K562 (cell line): ENCODE measurements around the gene DENND1A. TPM values are rescaled to one million over a fixed set of nuclear protein-coding genes. Genes with fewer than 3 reads are reported as not detected.
A peak's percentile ranks its signal among the peaks of the same experiment; 100 is the strongest.

Experiments used
- ATAC-seq: fragments of 200-7000 bp; cut with Tn5 transposase; 3 replicates; pipeline ENCODE4 v1.9.1; 2020; ENCODE audit warnings: moderate library complexity
- BruUV-seq: library from RNA; stranded (reverse); fragments of 400-500 nt; replicated peaks from 2 replicates; lab custom pipeline; 2021; lab: Mats Ljungman, UMichigan
- CTCF ChIA-PET: fragments of 300-600 bp; formaldehyde crosslinking; extraction: SDS; loops from one replicate; lab custom pipeline; 2021; ENCODE audit warnings: low intra/inter-chr PET ratio; lab: Yijun Ruan, JAX
- POLR2A ChIA-PET: fragments of 300-600, 350-650 bp; sonication (Branson Sonifier 250); formaldehyde crosslinking; extraction: SDS; loops from one replicate; lab custom pipeline; 2021; ENCODE audit warnings: antibody characterized with exemption, inconsistent platforms; lab: Yijun Ruan, JAX
- DNase-seq, 4 experiments: peaks; one replicate each; pipeline versions ENCODE4 v3.0.0 to v3.0.0-alpha.2; 2011 to 2018; ENCODE audit warnings: low spot score in 3 of 4, mixed read lengths in 3 of 4; ENCODE audit errors: extremely low read depth in 1 of 4
- FAIRE-seq: peaks from 2 replicates; lab custom pipeline; 2011; peaks lifted over from hg19 to GRCh38; lab: Jason Lieb, UNC
- H2AFZ ChIP-seq: 2 replicates; pipeline ENCODE4 v1.6.0; 2011; ENCODE audit warnings: low read depth, low read length, control low read depth, inconsistent platforms
- H3K27ac ChIP-seq: fragments of 200-600 bp; 3 replicates; pipeline ENCODE4 v1.8.0; 2011; ENCODE audit warnings: low read depth, mild to moderate bottlenecking, control low read depth, inconsistent platforms, low read length, moderate library complexity, mixed read lengths; ENCODE audit errors: extremely low read depth
- H3K27me3 ChIP-seq, 2 experiments: fragments of 300-600 bp in 1 of 2; 2 replicates in 1 of 2; 3 replicates in 1 of 2; pipeline versions ENCODE4 v1.6.0 to v1.8.0; 2011; ENCODE audit warnings: inconsistent platforms in 2 of 2, low read length in 2 of 2, mild to moderate bottlenecking in 1 of 2, mixed read lengths in 1 of 2, moderate library complexity in 1 of 2; ENCODE audit not compliant: control insufficient read depth in 2 of 2, insufficient read depth in 2 of 2
- H3K36me3 ChIP-seq: fragments of 300-600 bp; 3 replicates; pipeline ENCODE4 v1.8.0; 2011; ENCODE audit warnings: mild to moderate bottlenecking, low read length, inconsistent platforms; ENCODE audit not compliant: control insufficient read depth, insufficient read depth
- H3K4me1 ChIP-seq, 2 experiments: fragments of 200-600 bp in 1 of 2; replicated peaks in 1 of 2; 2 replicates in 1 of 2; 3 replicates in 1 of 2; pipeline versions ENCODE4 v1.5.1 to v1.8.0; 2011; ENCODE audit warnings: inconsistent platforms in 2 of 2, low read length in 2 of 2, mild to moderate bottlenecking in 1 of 2, mixed read lengths in 1 of 2, moderate library complexity in 1 of 2; ENCODE audit not compliant: control insufficient read depth in 2 of 2, insufficient read depth in 2 of 2
- H3K4me2 ChIP-seq: 2 replicates; pipeline ENCODE4 v1.6.1; 2011; ENCODE audit warnings: low read length, control low read depth, inconsistent platforms, mixed read lengths; ENCODE audit not compliant: insufficient read depth
- H3K4me3 ChIP-seq: fragments of 200-600 bp; sonication (generic), shearing (Covaris generic); 2 replicates; pipeline ENCODE4 v1.5.1; 2016; ENCODE audit warnings: control low read depth, inconsistent platforms
- H3K79me2 ChIP-seq: fragments of 200-600 bp; 3 replicates; pipeline ENCODE4 v1.8.0; 2011; ENCODE audit warnings: low read length, inconsistent platforms; ENCODE audit not compliant: control insufficient read depth, insufficient read depth
- H3K9ac ChIP-seq, 2 experiments: 2 replicates each; pipeline versions ENCODE4 v1.6.0 to v1.6.1; 2011; ENCODE audit warnings: low read depth in 2 of 2, low read length in 2 of 2, control low read depth in 1 of 2, inconsistent platforms in 1 of 2, mild to moderate bottlenecking in 1 of 2, mixed read lengths in 1 of 2; ENCODE audit not compliant: insufficient read depth in 1 of 2
- H3K9me1 ChIP-seq: one replicate; pipeline ENCODE4 v1.6.0; 2011; ENCODE audit warnings: inconsistent platforms, mild to moderate bottlenecking, low read length, moderate library complexity; ENCODE audit not compliant: control insufficient read depth, insufficient read depth
- H3K9me3 ChIP-seq: replicated peaks from 2 replicates; pipeline ENCODE4 v1.5.1; 2011; ENCODE audit warnings: low read depth, low read length, inconsistent platforms; ENCODE audit not compliant: control insufficient read depth, insufficient read depth
- H4K20me1 ChIP-seq: replicated peaks from 2 replicates; pipeline ENCODE4 v1.6.1; 2011; ENCODE audit warnings: low read length, inconsistent platforms, mixed read lengths; ENCODE audit not compliant: control insufficient read depth, insufficient read depth
- HNRNPLL ChIP-seq: fragments of 200-400 bp; formaldehyde crosslinking; IDR thresholded peaks from 2 replicates; pipeline ENCODE4 v1.6.1; 2017; ENCODE audit warnings: low read length, low read depth, mild to moderate bottlenecking; ENCODE audit not compliant: poor library complexity, severe bottlenecking
- MEIS2 ChIP-seq: fragments of 450-650 bp; IDR thresholded peaks from 2 replicates; pipeline ENCODE4 v1.6.1; 2014; ENCODE audit warnings: mild to moderate bottlenecking; ENCODE audit not compliant: partially characterized antibody
- MTA2 ChIP-seq: fragments of 450-650 bp; IDR thresholded peaks from 2 replicates; pipeline ENCODE4 v1.6.1; 2016; ENCODE audit warnings: low read depth
- NR2C1 ChIP-seq, 2 experiments: fragments of 450-650 bp; IDR thresholded peaks; 2 replicates each; pipeline ENCODE4 v1.6.1; 2017; ENCODE audit warnings: mild to moderate bottlenecking in 2 of 2, antibody characterized with exemption in 1 of 2, inconsistent platforms in 1 of 2, missing compliant biosample characterization in 1 of 2, missing genetic modification characterization in 1 of 2
- WGBS: fragments of 100-300 bp; shearing (Covaris generic); methylation state at CpG from one replicate; pipeline ENCODE4 v1.1.6; 2016; ENCODE audit warnings: low coverage, mixed read lengths; ENCODE audit not compliant: insufficient coverage; ENCODE audit errors: missing lambda C conversion rate; 5-methylcytosine and 5-hydroxymethylcytosine counted together
- in situ Hi-C: fragments of 300-500 bp; cut with MboI; formaldehyde crosslinking; loops from 4 replicates; pipeline ENCODE4 v1.15.0; 2018; ENCODE audit warnings: inconsistent platforms, mixed read lengths
- intact Hi-C: fragments of 100-400 bp; cut with micrococcal nuclease; formaldehyde crosslinking; loops from 2 replicates; pipeline ENCODE4 v1.14.2; 2022
- polyA plus RNA-seq, 8 experiments: library from polyadenylated mRNA; depleted of rRNA in 4 of 8; stranded (reverse) in 5 of 8; unstranded in 3 of 8; fragments of >200 nt; fragmentation: Nextera tagmentation in 2 of 8; fragmentation: Illumina TruSeq in 1 of 8; extraction: Ambion mirVana in 2 of 8; extraction: Trizol in 1 of 8; gene quantifications; 2 replicates each; pipeline versions ENCODE4 v1.2.1 to v1.2.3, GENCODE V29; 2011 to 2014; ENCODE audit warnings: inconsistent platforms in 1 of 8, missing spikeins in 1 of 8
- total RNA-seq, 7 experiments: library from RNA; depleted of rRNA in 6 of 7; stranded (reverse); fragments of >200 nt in 6 of 7; fragmentation: Illumina TruSeq in 2 of 7; extraction: Trizol in 2 of 7; gene quantifications; 2 replicates each; pipeline versions ENCODE4 v1.2.1 to v1.2.3, GENCODE V29; 2011 to 2021; ENCODE audit warnings: low replicate concordance in 1 of 7
- TF ChIP-seq, protein P1 (sequence below), 2 experiments: IDR thresholded peaks in 1 of 2; conservative IDR thresholded peaks in 1 of 2; 2 replicates each; pipeline ENCODE4 v1.6.1; 2016; ENCODE audit warnings: low read depth in 2 of 2, mild to moderate bottlenecking in 1 of 2, missing compliant biosample characterization in 1 of 2, missing genetic modification characterization in 1 of 2, moderate library complexity in 1 of 2

The DENND1A gene
- total and polyA plus RNA-seq, 9 of the 15 experiments (the other 6 are each of a cell fraction or from before 2014, with no cell fraction given), result 7.6 to 29.5 (median 15.7) TPM

DNA sequence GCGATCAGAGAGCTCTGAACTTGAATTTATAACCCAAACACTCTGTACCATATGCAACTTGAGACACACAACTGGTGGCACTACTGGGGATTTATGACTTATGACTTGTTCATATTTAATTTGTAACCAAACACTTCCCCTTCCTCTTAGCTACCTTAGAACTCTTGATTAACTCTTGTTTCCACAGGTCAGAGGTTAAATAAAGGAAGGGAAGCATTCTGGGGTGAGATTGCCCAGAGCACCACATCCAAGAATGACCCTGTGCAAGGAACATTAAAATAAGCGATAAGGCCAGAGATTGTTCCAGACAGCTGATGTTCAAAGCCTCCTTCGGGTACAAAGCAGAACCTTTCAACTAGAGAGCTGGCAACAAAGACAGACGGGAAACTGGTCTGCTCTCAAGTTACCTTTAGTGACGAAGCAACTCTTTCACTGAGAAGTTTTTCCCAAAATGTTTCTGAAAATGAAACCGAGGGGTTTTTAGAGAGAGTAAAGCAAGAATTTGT is 242.6 kb downstream of the DENND1A start:
- TF ChIP-seq, protein P1, sequence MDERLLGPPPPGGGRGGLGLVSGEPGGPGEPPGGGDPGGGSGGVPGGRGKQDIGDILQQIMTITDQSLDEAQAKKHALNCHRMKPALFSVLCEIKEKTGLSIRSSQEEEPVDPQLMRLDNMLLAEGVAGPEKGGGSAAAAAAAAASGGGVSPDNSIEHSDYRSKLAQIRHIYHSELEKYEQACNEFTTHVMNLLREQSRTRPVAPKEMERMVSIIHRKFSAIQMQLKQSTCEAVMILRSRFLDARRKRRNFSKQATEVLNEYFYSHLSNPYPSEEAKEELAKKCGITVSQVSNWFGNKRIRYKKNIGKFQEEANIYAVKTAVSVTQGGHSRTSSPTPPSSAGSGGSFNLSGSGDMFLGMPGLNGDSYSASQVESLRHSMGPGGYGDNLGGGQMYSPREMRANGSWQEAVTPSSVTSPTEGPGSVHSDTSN (CRISPR knock-in tag; IDR thresholded peaks at IDR 0.05; ENCODE audit: low read depth), result no peak
- TF ChIP-seq, protein P1 (tag; conservative IDR thresholded peaks at IDR 0.05; ENCODE audit: low read depth), result 0 out of 2 replicates have a peak, but pooled peaks have one; percentile 45
- TF ChIP-seq MTA2 (no peak), NR2C1 (IDR thresholded peaks at IDR 0.05) (no peak), NR2C1 (tag; IDR thresholded peaks at IDR 0.05) (peak; percentile 44; the same call in 1 of the 2 replicates), HNRNPLL (no peak), MEIS2 (peak; percentile 57)
- TF ChIP-seq, all 486 proteins: peak for 3
- ATAC-seq (no peak), FAIRE-seq (no peak), DNase-seq (no peak)
- no peaks in the 10 kb centered on the region for H3K27me3 ChIP-seq
- H3K27ac ChIP-seq, result no peak overlapping the region
- ChIA-PET CTCF (no interaction called here), POLR2A (interaction anchor here (0.6 to 1.7 kb wide), 3 partner anchors 8 to 85 kb away, joined by 3 to 6 read pairs (median 5); no protein-coding TSS in a partner anchor)
- H4K20me1 ChIP-seq, result peaks cover 3% of the 10 kb centered on the region; the same call in 1 of the 2 replicates
- intact Hi-C loops, result loop anchor here (10.0 kb wide), 1 partner anchor 142 kb away; no protein-coding TSS in a partner anchor
- BruUV-seq, result no TSS peak
- H3K9me1 ChIP-seq, result no peaks in the 10 kb centered on the region
- no peak overlapping the region for H3K4me2 ChIP-seq
- in situ Hi-C loops, result no loop called here
- H3K9me3 ChIP-seq, result no peaks in the 10 kb centered on the region
- no peak overlapping the region for H2AFZ ChIP-seq
- no peaks in the 10 kb centered on the region for H3K4me1 ChIP-seq
- no peak overlapping the region for H3K9ac ChIP-seq
- H3K79me2 ChIP-seq, result no peaks in the 10 kb centered on the region
- 30% methylated on average over 6 of the region's 6 CpGs for WGBS
- H3K4me3 ChIP-seq, result no peak overlapping the region
- H3K36me3 ChIP-seq, result no peaks in the 10 kb centered on the region
